MM.1S (cell line): Measurements from ENCODE around the gene CD276.

Experiments used
- EZH2 ChIP-seq: fragments of 300-600 bp; sonication (generic); optimal IDR thresholded peaks from 2 replicates; pipeline ENCODE3; 2017; ENCODE audit warnings: low read depth, mild to moderate bottlenecking, antibody characterized with exemption, low read length, mixed read lengths
- EZH2phosphoT487 ChIP-seq: fragments of 300-600 bp; sonication (generic); IDR thresholded peaks from 2 replicates; pipeline ENCODE4 v1.6.1; 2018; ENCODE audit warnings: antibody characterized with exemption, low read length
- TF ChIP-seq, protein P1 (sequence below): fragments of 300-600 bp; sonication (generic); IDR thresholded peaks from 2 replicates; pipeline ENCODE4 v1.5.1; 2016; ENCODE audit warnings: antibody characterized with exemption, low read length, mixed read lengths

DNA sequence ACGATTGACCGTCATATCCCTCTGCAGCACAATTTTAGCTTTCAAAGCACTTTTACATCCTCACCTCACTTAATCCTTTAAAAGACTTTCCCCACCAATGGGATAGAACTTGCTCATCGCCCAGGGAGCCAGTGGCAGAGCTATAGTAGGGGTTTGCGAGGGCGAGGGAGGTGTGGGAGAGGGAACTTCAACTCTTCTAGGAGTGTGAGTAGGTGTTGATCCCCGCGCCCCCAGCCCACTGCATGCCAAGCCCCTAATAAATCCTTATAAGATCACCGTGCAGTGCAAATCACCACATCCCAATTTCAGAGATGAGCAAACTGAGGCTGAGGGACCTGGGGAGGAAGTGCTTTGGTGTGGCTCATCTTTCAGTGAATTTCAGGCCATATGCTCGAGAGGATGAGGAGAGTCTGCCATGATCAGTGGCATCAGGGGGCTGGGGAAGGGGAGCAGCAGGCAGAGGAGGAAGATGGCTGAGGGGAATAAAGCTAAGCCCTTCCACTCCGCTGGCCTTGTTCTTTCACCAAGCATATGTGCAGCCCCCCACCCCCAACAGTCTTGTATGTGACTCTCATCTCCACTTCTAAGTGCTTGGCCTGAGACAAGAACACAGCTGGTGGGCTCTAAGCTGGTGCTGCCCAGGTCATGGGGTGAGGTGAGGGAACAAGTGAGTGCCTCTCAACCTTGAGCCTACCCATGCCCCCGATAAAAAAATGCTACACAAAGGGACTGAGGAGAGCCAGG is 63.8 kb downstream of the CD276 start:
- TF ChIP-seq, protein P1, sequence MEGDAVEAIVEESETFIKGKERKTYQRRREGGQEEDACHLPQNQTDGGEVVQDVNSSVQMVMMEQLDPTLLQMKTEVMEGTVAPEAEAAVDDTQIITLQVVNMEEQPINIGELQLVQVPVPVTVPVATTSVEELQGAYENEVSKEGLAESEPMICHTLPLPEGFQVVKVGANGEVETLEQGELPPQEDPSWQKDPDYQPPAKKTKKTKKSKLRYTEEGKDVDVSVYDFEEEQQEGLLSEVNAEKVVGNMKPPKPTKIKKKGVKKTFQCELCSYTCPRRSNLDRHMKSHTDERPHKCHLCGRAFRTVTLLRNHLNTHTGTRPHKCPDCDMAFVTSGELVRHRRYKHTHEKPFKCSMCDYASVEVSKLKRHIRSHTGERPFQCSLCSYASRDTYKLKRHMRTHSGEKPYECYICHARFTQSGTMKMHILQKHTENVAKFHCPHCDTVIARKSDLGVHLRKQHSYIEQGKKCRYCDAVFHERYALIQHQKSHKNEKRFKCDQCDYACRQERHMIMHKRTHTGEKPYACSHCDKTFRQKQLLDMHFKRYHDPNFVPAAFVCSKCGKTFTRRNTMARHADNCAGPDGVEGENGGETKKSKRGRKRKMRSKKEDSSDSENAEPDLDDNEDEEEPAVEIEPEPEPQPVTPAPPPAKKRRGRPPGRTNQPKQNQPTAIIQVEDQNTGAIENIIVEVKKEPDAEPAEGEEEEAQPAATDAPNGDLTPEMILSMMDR: no peak
- TF ChIP-seq EZH2phosphoT487: no peak
- no peak for TF ChIP-seq EZH2
